ENCODE data around the gene INKA2. TPM values are rescaled to one million over a fixed set of nuclear protein-coding genes. Genes with fewer than 3 reads are reported as not detected.

INKA2 gene
- total and polyA plus RNA-seq, 10 of the 15 experiments (the other 5 are each of a cell fraction or from before 2014, with no cell fraction given), result 0.38 to 5.1 (median 1.3) TPM; not detected in 1

- TF ChIP-seq ATF2 (IDR thresholded peaks at IDR 0.05; ENCODE audit: low read length), result 0 out of 2 replicates have a peak, but pooled peaks have one; percentile 46
- peak; percentile 50 for TF ChIP-seq SKIL (IDR thresholded peaks at IDR 0.05; ENCODE audit: low read depth, poor library complexity, severe bottlenecking)
- TF ChIP-seq TCF12 (IDR thresholded peaks at IDR 0.05; ENCODE audit: low read depth, low read length), result no peak
- TF ChIP-seq MTA3 (IDR thresholded peaks at IDR 0.05; ENCODE audit: borderline replicate concordance, low read length), result peak; percentile 69; the same call in 1 of the 2 replicates
Measured at GRCh38 chr1:111696330-111696729, 42.9 kb downstream of the INKA2 start (continued).

GRCh38 chr1:111695801-111696200, 43.4 kb downstream of the INKA2 start:
- RAD21 ChIA-PET (ENCODE audit: unreplicated experiment), result interaction anchor here (0.9 to 2.7 kb wide), 4 partner anchors 42 to 101 kb away, joined by 4 to 17 read pairs (median 6); no protein-coding TSS in a partner anchor
- Histone ChIP-seq H2AFZ (ENCODE audit: control insufficient read depth, low read depth, low read length) (no peak overlapping the region), H3K4me1 (ENCODE audit: control insufficient read depth, insufficient read depth, low read length) (peaks cover 25% of the 10 kb centered on the region), H3K9ac (ENCODE audit: control insufficient read depth, insufficient read depth, low read length) (peak overlapping the region; percentile 4; the same call in 1 of the 2 replicates), H4K20me1 (ENCODE audit: control insufficient read depth, insufficient read depth) (no peaks in the 10 kb centered on the region), H3K9me3 (replicated peaks; ENCODE audit: control insufficient read depth, insufficient read depth, low read length) (no peaks in the 10 kb centered on the region), H3K36me3 (ENCODE audit: control insufficient read depth in 2 of 2, insufficient read depth in 2 of 2, low read length in 1 of 2) (peaks cover 6 to 47% of the 10 kb centered on the region in 2 experiments), H3K79me2 (ENCODE audit: control insufficient read depth, insufficient read depth, low read length) (peaks cover 22% of the 10 kb centered on the region), H3K4me3 (no peak overlapping the region), H3K27me3 (replicated peaks in 1 of 2; ENCODE audit: control insufficient read depth in 2 of 2, insufficient read depth in 2 of 2, low read length in 1 of 2) (no peaks in the 10 kb centered on the region), H3K27ac (ENCODE audit: control insufficient read depth, insufficient read depth) (peak overlapping the region; percentile 35; the same call in 1 of the 2 replicates), H3K4me2 (ENCODE audit: control insufficient read depth, insufficient read depth) (no peak overlapping the region)
- TF ChIP-seq IKZF2 (IDR thresholded peaks at IDR 0.05) (0 out of 4 replicates have a peak, but pooled peaks of 1 of the 2 experiments have one; percentile 2), MEF2A (IDR thresholded peaks at IDR 0.05; ENCODE audit: insufficient read depth, low read depth, low read length) (no peak), ZBTB40 (IDR thresholded peaks at IDR 0.05; ENCODE audit: borderline replicate concordance) (peak; percentile 79; the same call in 1 of the 2 replicates)
- FAIRE-seq, result no peak
- WGBS (ENCODE audit: insufficient coverage, insufficient replicate concordance, low lambda C conversion rate, missing lambda C conversion rate), result 6% methylated on average over 1 of the region's 1 CpG
- intact Hi-C loops (cut with micrococcal nuclease; ENCODE audit: unreplicated experiment) (loop anchor here (5.0 kb wide), 2 partner anchors 78 to 188 kb away; partner anchors contain the start of gene RAP1A), in situ Hi-C loops (cut with MboI) (no loop called here)
- CTCF ChIA-PET, result interaction anchor here (0.8 to 11.3 kb wide), 7 partner anchors 7 to 189 kb away, joined by 3 to 101 read pairs (median 5); no protein-coding TSS in a partner anchor
- POLR2A ChIA-PET, result interaction anchor here (1.0 kb wide), 1 partner anchor 93 kb away, joined by 3 read pairs; no protein-coding TSS in a partner anchor
- BruUV-seq (replicated peaks), result no TSS peak
- no peak for DNase-seq (ENCODE audit: low read depth, low spot score)
- ATAC-seq, result peak; percentile 60
- SMC1A ChIA-PET (ENCODE audit: uncharacterized antibody, unreplicated experiment), result interaction anchor here (1.0 to 4.2 kb wide), 5 partner anchors 11 to 188 kb away, joined by 3 to 25 read pairs (median 5); no protein-coding TSS in a partner anchor
